ENCODE measurements around the gene HS6ST1.

DNA sequence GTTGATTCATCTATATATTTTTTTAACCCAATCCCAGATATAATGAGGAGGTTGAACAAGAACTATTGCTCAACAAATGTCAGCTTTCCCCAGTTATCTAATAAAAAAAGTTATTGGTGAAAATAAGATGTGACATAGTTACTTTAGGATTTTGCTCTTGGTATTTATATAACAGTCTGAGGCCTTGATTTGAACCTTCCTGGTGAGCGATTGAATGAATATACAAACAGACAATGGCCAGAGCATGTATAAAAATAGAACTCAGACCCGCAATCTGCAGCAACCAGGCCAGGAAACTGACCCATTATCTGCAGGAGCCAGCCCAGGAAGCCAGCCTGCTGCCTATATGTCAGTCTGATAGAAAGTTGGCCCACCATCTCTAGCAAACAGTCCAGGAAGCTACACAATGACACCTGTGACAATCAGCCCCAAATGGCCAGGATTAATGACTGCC, 81.6 kb downstream of the HS6ST1 start:
- TF ChIP-seq, protein P1, sequence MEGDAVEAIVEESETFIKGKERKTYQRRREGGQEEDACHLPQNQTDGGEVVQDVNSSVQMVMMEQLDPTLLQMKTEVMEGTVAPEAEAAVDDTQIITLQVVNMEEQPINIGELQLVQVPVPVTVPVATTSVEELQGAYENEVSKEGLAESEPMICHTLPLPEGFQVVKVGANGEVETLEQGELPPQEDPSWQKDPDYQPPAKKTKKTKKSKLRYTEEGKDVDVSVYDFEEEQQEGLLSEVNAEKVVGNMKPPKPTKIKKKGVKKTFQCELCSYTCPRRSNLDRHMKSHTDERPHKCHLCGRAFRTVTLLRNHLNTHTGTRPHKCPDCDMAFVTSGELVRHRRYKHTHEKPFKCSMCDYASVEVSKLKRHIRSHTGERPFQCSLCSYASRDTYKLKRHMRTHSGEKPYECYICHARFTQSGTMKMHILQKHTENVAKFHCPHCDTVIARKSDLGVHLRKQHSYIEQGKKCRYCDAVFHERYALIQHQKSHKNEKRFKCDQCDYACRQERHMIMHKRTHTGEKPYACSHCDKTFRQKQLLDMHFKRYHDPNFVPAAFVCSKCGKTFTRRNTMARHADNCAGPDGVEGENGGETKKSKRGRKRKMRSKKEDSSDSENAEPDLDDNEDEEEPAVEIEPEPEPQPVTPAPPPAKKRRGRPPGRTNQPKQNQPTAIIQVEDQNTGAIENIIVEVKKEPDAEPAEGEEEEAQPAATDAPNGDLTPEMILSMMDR (IDR thresholded peaks at IDR 0.05; ENCODE audit: extremely low read depth in 1 of 2, insufficient read depth in 1 of 2, low read depth in 1 of 2, low read length in 2 of 2): no peak
- TF ChIP-seq EZH2 (IDR thresholded peaks at IDR 0.05; ENCODE audit: borderline replicate concordance, low read depth, low read length, severe bottlenecking) (no peak), POLR2A (IDR thresholded peaks at IDR 0.05; ENCODE audit: low read depth, low read length) (no peak), POLR2AphosphoS5 (IDR thresholded peaks at IDR 0.05; ENCODE audit: insufficient read depth, low read depth, low read length) (no peak), JUN (IDR thresholded peaks at IDR 0.05; ENCODE audit: borderline replicate concordance, insufficient read depth, insufficient read length, low read depth) (no peak), FOS (IDR thresholded peaks at IDR 0.05; ENCODE audit: borderline replicate concordance, insufficient read depth, low read length) (no peak), MYC (IDR thresholded peaks at IDR 0.05; ENCODE audit: low read depth, low read length) (no peak), GATA2 (IDR thresholded peaks at IDR 0.05; ENCODE audit: insufficient read depth, insufficient read length, low read depth, low read length) (peak; percentile 49)
- TF ChIP-seq, protein P2, sequence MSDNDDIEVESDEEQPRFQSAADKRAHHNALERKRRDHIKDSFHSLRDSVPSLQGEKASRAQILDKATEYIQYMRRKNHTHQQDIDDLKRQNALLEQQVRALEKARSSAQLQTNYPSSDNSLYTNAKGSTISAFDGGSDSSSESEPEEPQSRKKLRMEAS (IDR thresholded peaks at IDR 0.05; ENCODE audit: insufficient read depth, insufficient read length): no peak
